ENCODE results near the gene TEAD1. TPM values are rescaled to one million over a fixed set of nuclear protein-coding genes. Genes with fewer than 3 reads are reported as not detected.

Gene TEAD1
- total RNA-seq, 2 experiments from 2014 or later: 0.11 TPM; not detected in 1

DNA sequence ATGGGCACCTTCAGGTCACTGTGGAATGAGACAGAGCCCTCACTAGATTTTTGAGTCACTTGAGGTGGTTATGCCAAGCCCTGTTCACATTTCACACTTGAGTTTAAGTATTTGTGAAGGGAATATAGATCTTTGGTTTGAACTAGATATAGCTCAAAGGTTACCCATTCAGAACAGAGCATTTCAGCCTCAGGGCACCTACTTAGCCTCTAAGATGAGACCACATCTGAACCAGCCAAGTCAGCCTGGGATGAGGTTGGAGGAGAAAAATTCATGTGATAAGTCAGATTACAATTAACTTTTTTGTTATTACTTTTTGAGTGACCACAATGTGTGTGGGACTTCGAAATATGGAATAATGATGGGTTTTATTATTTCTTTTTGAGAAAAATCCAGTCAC lies 127.8 kb downstream of the TEAD1 start:
- Mint-ChIP-seq H3K27me3 (peaks cover 84% of the 10 kb centered on the region), H3K9me3 (no peaks in the 10 kb centered on the region), H3K4me1 (ENCODE audit: low read depth) (no peaks in the 10 kb centered on the region), H3K27ac (no peak overlapping the region), H3K36me3 (ENCODE audit: low read depth) (no peaks in the 10 kb centered on the region), H3K4me3 (no peak overlapping the region)
- Histone ChIP-seq H3K27me3 (ENCODE audit: control insufficient read depth in 1 of 2, insufficient read depth in 2 of 2, low read length in 2 of 2) (peaks cover 20 to 31% of the 10 kb centered on the region in 2 experiments), H3K9me3 (ENCODE audit: control insufficient read depth in 1 of 2, insufficient read depth in 1 of 2, low read length in 2 of 2) (no peaks in the 10 kb centered on the region), H3K4me3 (ENCODE audit: low read length) (no peak overlapping the region), H3K36me3 (ENCODE audit: insufficient read depth, low read length) (no peaks in the 10 kb centered on the region), H3K27ac (ENCODE audit: low read depth in 1 of 2, low read length in 2 of 2) (no peak overlapping the region), H3K4me1 (ENCODE audit: insufficient read depth, low read length) (no peaks in the 10 kb centered on the region)
- no peak for DNase-seq
- ChIA-PET CTCF (no interaction called here), POLR2A (no interaction called here)
- no peak for ATAC-seq (ENCODE audit: poor library complexity)
- TF ChIP-seq, protein P1, sequence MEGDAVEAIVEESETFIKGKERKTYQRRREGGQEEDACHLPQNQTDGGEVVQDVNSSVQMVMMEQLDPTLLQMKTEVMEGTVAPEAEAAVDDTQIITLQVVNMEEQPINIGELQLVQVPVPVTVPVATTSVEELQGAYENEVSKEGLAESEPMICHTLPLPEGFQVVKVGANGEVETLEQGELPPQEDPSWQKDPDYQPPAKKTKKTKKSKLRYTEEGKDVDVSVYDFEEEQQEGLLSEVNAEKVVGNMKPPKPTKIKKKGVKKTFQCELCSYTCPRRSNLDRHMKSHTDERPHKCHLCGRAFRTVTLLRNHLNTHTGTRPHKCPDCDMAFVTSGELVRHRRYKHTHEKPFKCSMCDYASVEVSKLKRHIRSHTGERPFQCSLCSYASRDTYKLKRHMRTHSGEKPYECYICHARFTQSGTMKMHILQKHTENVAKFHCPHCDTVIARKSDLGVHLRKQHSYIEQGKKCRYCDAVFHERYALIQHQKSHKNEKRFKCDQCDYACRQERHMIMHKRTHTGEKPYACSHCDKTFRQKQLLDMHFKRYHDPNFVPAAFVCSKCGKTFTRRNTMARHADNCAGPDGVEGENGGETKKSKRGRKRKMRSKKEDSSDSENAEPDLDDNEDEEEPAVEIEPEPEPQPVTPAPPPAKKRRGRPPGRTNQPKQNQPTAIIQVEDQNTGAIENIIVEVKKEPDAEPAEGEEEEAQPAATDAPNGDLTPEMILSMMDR (IDR thresholded peaks at IDR 0.05): no peak
- intact Hi-C loops (cut with DNase I, micrococcal nuclease): no loop called here

DNA sequence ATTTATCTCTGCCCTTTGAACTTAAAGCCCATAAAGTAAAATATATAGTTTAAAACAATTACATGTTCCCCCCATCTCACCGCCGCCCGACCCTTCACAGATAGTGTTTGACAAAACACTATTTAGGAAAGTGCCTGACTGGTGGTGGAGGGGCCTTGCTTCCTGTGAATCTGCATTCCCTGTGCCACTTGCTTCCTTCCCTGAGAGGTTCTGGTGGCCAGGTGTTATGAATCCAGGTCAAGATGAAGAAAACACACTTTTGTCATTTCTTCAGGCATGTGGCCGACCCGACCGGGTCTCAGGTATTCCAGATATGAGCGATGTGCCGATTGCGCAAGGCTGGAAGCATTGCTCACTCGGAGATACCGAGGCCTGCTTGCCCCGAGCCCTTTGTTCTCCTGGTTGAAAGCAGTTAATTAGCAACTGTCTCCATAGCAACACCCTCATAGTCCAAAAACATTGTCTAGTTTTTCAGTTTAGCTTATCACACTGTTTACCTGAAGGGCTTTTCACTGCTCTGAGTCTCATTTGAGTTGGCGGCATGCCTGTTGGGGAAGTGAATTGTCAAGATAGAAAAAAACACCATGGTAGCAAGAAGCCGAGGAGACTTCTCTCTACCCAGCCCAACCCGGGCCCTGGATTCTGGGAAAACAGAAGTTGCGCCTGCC lies 128.3 kb downstream of the TEAD1 start:
- TF ChIP-seq, protein P1 (IDR thresholded peaks at IDR 0.05): no peak
- Histone ChIP-seq H3K4me1 (ENCODE audit: insufficient read depth, low read length) (no peaks in the 10 kb centered on the region), H3K36me3 (ENCODE audit: insufficient read depth, low read length) (no peaks in the 10 kb centered on the region), H3K9me3 (ENCODE audit: control insufficient read depth in 1 of 2, insufficient read depth in 1 of 2, low read length in 2 of 2) (no peaks in the 10 kb centered on the region), H3K4me3 (ENCODE audit: low read length) (no peak overlapping the region), H3K27ac (ENCODE audit: low read depth in 1 of 2, low read length in 2 of 2) (no peak overlapping the region), H3K27me3 (ENCODE audit: control insufficient read depth in 1 of 2, insufficient read depth in 2 of 2, low read length in 2 of 2) (peaks cover 21 to 31% of the 10 kb centered on the region in 2 experiments)
- Mint-ChIP-seq H3K9me3 (no peaks in the 10 kb centered on the region), H3K4me3 (no peak overlapping the region), H3K27ac (no peak overlapping the region), H3K27me3 (peaks cover 84% of the 10 kb centered on the region), H3K4me1 (ENCODE audit: low read depth) (no peaks in the 10 kb centered on the region), H3K36me3 (ENCODE audit: low read depth) (no peaks in the 10 kb centered on the region)
- ATAC-seq (ENCODE audit: poor library complexity) (no peak), DNase-seq (no peak)
- ChIA-PET CTCF (no interaction called here), POLR2A (no interaction called here)
- intact Hi-C loops (cut with DNase I, micrococcal nuclease): no loop called here

DNA sequence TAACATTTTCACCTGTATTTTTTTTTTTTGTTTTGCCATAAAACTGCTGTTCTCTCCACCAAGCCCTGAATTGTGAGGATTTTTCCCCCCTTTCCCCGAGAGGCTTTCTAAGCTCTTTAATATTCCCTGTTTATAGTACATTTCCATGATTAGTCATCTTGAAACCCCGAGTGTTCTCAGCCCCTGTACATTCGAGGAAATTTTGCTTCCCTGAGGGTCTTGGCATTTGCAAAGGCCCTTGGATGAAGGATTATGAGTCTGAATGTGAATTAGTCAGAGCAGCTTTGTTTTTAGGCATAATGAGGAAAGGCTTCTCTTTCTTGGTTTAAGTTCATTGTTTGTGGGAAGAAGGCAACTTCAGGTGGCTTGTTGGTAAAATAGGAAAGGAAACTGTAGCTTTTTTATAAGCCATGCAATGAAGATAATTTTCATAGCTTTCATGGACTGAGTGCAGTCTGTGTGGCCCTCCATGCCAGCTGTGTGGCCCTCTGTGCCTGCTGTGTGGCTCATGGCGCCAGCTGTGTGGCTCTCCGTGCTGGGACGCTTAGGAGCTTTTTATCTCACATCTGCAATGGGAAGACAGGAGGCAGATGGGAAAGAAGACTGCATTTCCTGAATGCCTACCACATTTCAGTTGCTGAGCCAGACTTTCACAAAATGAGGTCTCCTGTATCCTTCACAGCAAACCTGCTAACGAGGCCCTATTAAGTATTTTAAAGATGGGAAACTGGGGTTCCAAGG lies 129.0 kb downstream of the TEAD1 start:
- Histone ChIP-seq H3K27me3 (ENCODE audit: control insufficient read depth in 1 of 2, insufficient read depth in 2 of 2, low read length in 2 of 2) (peaks cover 22 to 31% of the 10 kb centered on the region in 2 experiments), H3K9me3 (ENCODE audit: control insufficient read depth in 1 of 2, insufficient read depth in 1 of 2, low read length in 2 of 2) (no peaks in the 10 kb centered on the region), H3K4me1 (ENCODE audit: insufficient read depth, low read length) (no peaks in the 10 kb centered on the region), H3K4me3 (ENCODE audit: low read length) (no peak overlapping the region), H3K36me3 (ENCODE audit: insufficient read depth, low read length) (no peaks in the 10 kb centered on the region), H3K27ac (ENCODE audit: low read depth in 1 of 2, low read length in 2 of 2) (no peak overlapping the region)
- Mint-ChIP-seq H3K9me3 (no peaks in the 10 kb centered on the region), H3K27me3 (peaks cover 82% of the 10 kb centered on the region), H3K27ac (no peak overlapping the region), H3K4me1 (ENCODE audit: low read depth) (no peaks in the 10 kb centered on the region), H3K36me3 (ENCODE audit: low read depth) (no peaks in the 10 kb centered on the region), H3K4me3 (no peak overlapping the region)
- CTCF ChIA-PET: no interaction called here
- no peak for DNase-seq
- intact Hi-C loops (cut with DNase I, micrococcal nuclease): no loop called here
- POLR2A ChIA-PET: no interaction called here
- no peak for ATAC-seq (ENCODE audit: poor library complexity)
- TF ChIP-seq, protein P1 (IDR thresholded peaks at IDR 0.05): no peak
